Central memory CD8-positive, alpha-beta T cell (primary cell): ENCODE measurements around the gene HIBCH.
"Not testable (repeated sequence)": the region's sequence is repeated elsewhere in the genome, so short reads cannot be mapped to it uniquely, and the experiment has no call there.

Experiments used
- ATAC-seq: fragments of 150-1000 bp; cut with Tn5 transposase; replicated peaks from 2 replicates; pipeline ENCODE4 v1.10.0; 2022; ENCODE audit warnings: mild to moderate bottlenecking, moderate FRiP score, moderate number of reproducible peaks; ENCODE audit not compliant: poor library complexity, severe bottlenecking; ENCODE audit errors: extremely low read depth
- DNase-seq, 2 donors: peaks; one replicate each; pipeline ENCODE4 v3.0.0; 2021; ENCODE audit warnings: low spot score in 2 of 2
- H3K27ac Mint-ChIP-seq: one replicate; pipeline ENCODE4 v1.8.0; 2022; ENCODE audit warnings: low read depth, mild to moderate bottlenecking, moderate library complexity, mixed read lengths
- H3K27me3 Mint-ChIP-seq: one replicate; pipeline ENCODE4 v1.8.0; 2022; ENCODE audit warnings: mixed read lengths
- H3K36me3 Mint-ChIP-seq: one replicate; pipeline ENCODE4 v1.8.0; 2022; ENCODE audit warnings: mild to moderate bottlenecking, moderate library complexity, mixed read lengths; ENCODE audit not compliant: insufficient read depth
- H3K4me1 Mint-ChIP-seq: one replicate; pipeline ENCODE4 v1.8.0; 2022; ENCODE audit warnings: mixed read lengths
- H3K4me3 Mint-ChIP-seq: one replicate; pipeline ENCODE4 v1.8.0; 2022; ENCODE audit warnings: mild to moderate bottlenecking, moderate library complexity, mixed read lengths
- H3K9me3 Mint-ChIP-seq: one replicate; pipeline ENCODE4 v1.8.0; 2022; ENCODE audit warnings: mixed read lengths

The HIBCH gene

GRCh38 chr2:190318514-190318913, 1.1 kb downstream of the HIBCH start:
- Mint-ChIP-seq H3K4me3 (peak overlapping the region; percentile 91), H3K4me1 (peaks cover 42% of the 10 kb centered on the region), H3K27me3 (no peaks in the 10 kb centered on the region), H3K27ac (no peak overlapping the region), H3K9me3 (no peaks in the 10 kb centered on the region), H3K36me3 (peaks cover 14% of the 10 kb centered on the region)
- no peak for ATAC-seq
- DNase-seq, result no peak

- no peak overlapping the region for H3K4me3 Mint-ChIP-seq
- H3K27ac Mint-ChIP-seq, result no peak overlapping the region
- peaks cover 18% of the 10 kb centered on the region for H3K36me3 Mint-ChIP-seq
- ATAC-seq, result no peak
- peaks cover 38% of the 10 kb centered on the region for H3K4me1 Mint-ChIP-seq
- H3K27me3 Mint-ChIP-seq, result no peaks in the 10 kb centered on the region
- H3K9me3 Mint-ChIP-seq, result no peaks in the 10 kb centered on the region
- DNase-seq, result no peak
These were observed 4.4 kb downstream of the HIBCH start for GRCh38 chr2:190315273-190315672.

GRCh38 chr2:190313880-190314279, 5.7 kb downstream of the HIBCH start:
- no peak overlapping the region for H3K27ac Mint-ChIP-seq
- peaks cover 14% of the 10 kb centered on the region for H3K36me3 Mint-ChIP-seq
- DNase-seq (no peak), ATAC-seq (no peak)
- no peaks in the 10 kb centered on the region for H3K9me3 Mint-ChIP-seq
- no peaks in the 10 kb centered on the region for H3K27me3 Mint-ChIP-seq
- H3K4me3 Mint-ChIP-seq, result no peak overlapping the region
- peaks cover 26% of the 10 kb centered on the region for H3K4me1 Mint-ChIP-seq

GRCh38 chr2:190312635-190313025, 7.0 kb downstream of the HIBCH start:
- not testable (repeated sequence) for H3K27me3 Mint-ChIP-seq, H3K4me3 Mint-ChIP-seq, DNase-seq, ATAC-seq, H3K9me3 Mint-ChIP-seq, H3K27ac Mint-ChIP-seq
- H3K36me3 Mint-ChIP-seq, result peaks cover 12% of the 10 kb centered on the region
- peaks cover 31% of the 10 kb centered on the region for H3K4me1 Mint-ChIP-seq

GRCh38 chr2:190311893-190312634, 7.6 kb downstream of the HIBCH start:
- no peak for DNase-seq
- Mint-ChIP-seq H3K36me3 (peaks cover 12% of the 10 kb centered on the region), H3K4me3 (no peak overlapping the region), H3K9me3 (no peaks in the 10 kb centered on the region), H3K27me3 (no peaks in the 10 kb centered on the region), H3K4me1 (peaks cover 28% of the 10 kb centered on the region), H3K27ac (no peak overlapping the region)
- no peak for ATAC-seq

- Mint-ChIP-seq H3K36me3 (peaks cover 6% of the 10 kb centered on the region), H3K9me3 (no peaks in the 10 kb centered on the region), H3K4me3 (no peak overlapping the region), H3K27ac (no peak overlapping the region), H3K27me3 (no peaks in the 10 kb centered on the region), H3K4me1 (peaks cover 19% of the 10 kb centered on the region)
- DNase-seq (no peak), ATAC-seq (no peak)
These were observed 11.6 kb downstream of the HIBCH start for GRCh38 chr2:190308031-190308430.

- Mint-ChIP-seq H3K27ac (no peak overlapping the region), H3K4me3 (no peak overlapping the region), H3K9me3 (no peaks in the 10 kb centered on the region), H3K36me3 (peaks cover 7% of the 10 kb centered on the region), H3K27me3 (no peaks in the 10 kb centered on the region), H3K4me1 (peaks cover 25% of the 10 kb centered on the region)
- ATAC-seq (no peak), DNase-seq (no peak)
These were observed 15.2 kb downstream of the HIBCH start for GRCh38 chr2:190304404-190304803.

- peaks cover 7% of the 10 kb centered on the region for H3K36me3 Mint-ChIP-seq
- no peak for ATAC-seq
These were observed 16.0 kb downstream of the HIBCH start for GRCh38 chr2:190303647-190304046.

GRCh38 chr2:190302052-190302451, 17.6 kb downstream of the HIBCH start:
- ATAC-seq, result no peak

More at GRCh38 chr2:190303647-190304046, 16.0 kb downstream of the HIBCH start:
- Mint-ChIP-seq H3K4me3 (no peak overlapping the region), H3K4me1 (peaks cover 25% of the 10 kb centered on the region), H3K9me3 (no peaks in the 10 kb centered on the region), H3K27ac (no peak overlapping the region), H3K27me3 (no peaks in the 10 kb centered on the region)
- no peak for DNase-seq

GRCh38 chr2:190301032-190301431, 18.6 kb downstream of the HIBCH start:
- ATAC-seq (no peak), DNase-seq (no peak)
- Mint-ChIP-seq H3K4me3 (no peak overlapping the region), H3K4me1 (peaks cover 11% of the 10 kb centered on the region), H3K9me3 (no peaks in the 10 kb centered on the region), H3K27ac (no peak overlapping the region), H3K27me3 (no peaks in the 10 kb centered on the region), H3K36me3 (peaks cover 12% of the 10 kb centered on the region)

More at GRCh38 chr2:190302052-190302451, 17.6 kb downstream of the HIBCH start:
- Mint-ChIP-seq H3K4me3 (no peak overlapping the region), H3K36me3 (peaks cover 9% of the 10 kb centered on the region), H3K9me3 (no peaks in the 10 kb centered on the region), H3K4me1 (peaks cover 17% of the 10 kb centered on the region), H3K27me3 (no peaks in the 10 kb centered on the region), H3K27ac (no peak overlapping the region)
- DNase-seq, result no peak

- not testable (repeated sequence) for DNase-seq, H3K4me1 Mint-ChIP-seq, H3K27me3 Mint-ChIP-seq, H3K4me3 Mint-ChIP-seq, ATAC-seq, H3K9me3 Mint-ChIP-seq, H3K27ac Mint-ChIP-seq
- H3K36me3 Mint-ChIP-seq, result peaks cover 16% of the 10 kb centered on the region
These were observed 21.7 kb downstream of the HIBCH start for GRCh38 chr2:190297880-190298279.

- Mint-ChIP-seq H3K27ac (no peak overlapping the region), H3K27me3 (no peaks in the 10 kb centered on the region), H3K4me1 (no peaks in the 10 kb centered on the region), H3K9me3 (no peaks in the 10 kb centered on the region), H3K36me3 (peaks cover 25% of the 10 kb centered on the region), H3K4me3 (no peak overlapping the region)
- no peak for DNase-seq
- ATAC-seq, result no peak
These were observed 35.8 kb downstream of the HIBCH start for GRCh38 chr2:190283783-190284182.

- H3K27me3 Mint-ChIP-seq, result no peaks in the 10 kb centered on the region
- no peak for ATAC-seq
- no peak for DNase-seq
- no peak overlapping the region for H3K27ac Mint-ChIP-seq
- no peak overlapping the region for H3K4me3 Mint-ChIP-seq
- no peaks in the 10 kb centered on the region for H3K9me3 Mint-ChIP-seq
- no peaks in the 10 kb centered on the region for H3K4me1 Mint-ChIP-seq
- H3K36me3 Mint-ChIP-seq, result peaks cover 13% of the 10 kb centered on the region
These were observed 38.9 kb downstream of the HIBCH start for GRCh38 chr2:190280565-190281350.
